HK-2 (cell line): ENCODE data around the gene ADCY5.

Experiments
- DNase-seq: peaks from one replicate; pipeline ENCODE4 v3.0.0-alpha.2; 2018; ENCODE audit not compliant: unreplicated experiment

ADCY5 gene

DNA sequence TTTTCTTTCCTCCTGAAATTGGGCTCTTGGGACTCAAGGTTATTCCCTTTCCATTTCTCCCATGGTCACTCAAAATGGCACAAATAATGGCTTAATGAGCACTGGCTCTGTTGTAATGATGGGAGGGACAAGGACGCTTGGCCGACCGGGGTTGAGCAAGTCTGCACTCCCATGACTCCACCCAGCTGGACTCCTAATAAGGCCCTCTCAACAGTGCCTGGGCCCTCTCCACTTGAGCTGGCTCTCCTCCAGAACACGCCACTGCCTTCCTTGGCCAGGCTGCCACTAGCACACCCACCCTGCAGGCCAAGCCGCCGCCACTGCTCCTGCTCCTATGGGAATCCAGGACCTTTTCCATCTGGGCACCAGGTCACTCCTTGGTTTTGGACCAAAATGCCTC lies 42.3 kb downstream of the ADCY5 start:
- no peak for DNase-seq

GRCh38 chr3:123405936-123406510 lies 42.9 kb downstream of the ADCY5 start:
- no peak for DNase-seq

DNA sequence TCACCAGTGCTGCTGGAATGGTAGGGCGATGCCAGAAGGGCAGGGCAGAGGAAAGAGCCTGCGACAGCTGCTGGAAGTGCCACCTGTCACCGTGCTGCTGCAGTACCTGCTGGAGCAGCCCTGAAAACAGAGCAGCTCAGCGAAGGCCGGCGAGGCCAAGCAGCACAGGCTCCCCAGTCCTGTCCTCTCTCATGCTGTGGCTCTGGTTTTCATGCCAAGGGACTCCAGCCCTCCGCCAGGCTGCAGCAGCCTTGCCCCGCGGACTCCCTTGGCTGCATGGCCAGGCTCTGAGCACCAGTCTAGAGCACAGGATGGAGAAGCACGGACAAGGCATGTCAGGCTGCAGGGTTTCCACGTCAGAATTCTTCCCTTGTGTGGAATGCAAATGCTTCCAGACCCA lies 43.9 kb downstream of the ADCY5 start:
- DNase-seq: no peak

GRCh38 chr3:123404391-123404790 lies 44.5 kb downstream of the ADCY5 start:
- DNase-seq: no peak

GRCh38 chr3:123401836-123402530 lies 46.9 kb downstream of the ADCY5 start:
- DNase-seq: no peak

DNA sequence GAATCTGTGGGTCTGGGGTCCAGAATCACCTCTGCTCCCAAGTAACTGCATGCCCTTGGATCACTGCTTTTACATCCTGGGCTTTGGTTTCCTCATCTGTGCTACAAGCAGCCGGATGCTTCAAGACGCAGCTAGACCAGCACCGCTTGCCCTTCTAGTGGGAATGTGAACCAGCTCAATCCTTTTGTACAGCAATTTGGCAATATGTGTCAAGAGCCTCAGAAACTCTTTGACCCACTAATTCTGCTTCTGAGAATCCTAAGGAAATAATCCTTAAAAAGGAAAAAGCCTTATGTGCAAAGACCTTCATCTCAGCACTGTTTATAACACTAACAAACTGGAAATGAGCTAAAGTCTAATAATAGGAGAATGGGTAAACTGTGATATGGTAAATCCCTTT lies 48.7 kb downstream of the ADCY5 start:
- DNase-seq: no peak

GRCh38 chr3:123399653-123400052 lies 49.2 kb downstream of the ADCY5 start:
- no peak for DNase-seq

- no peak for DNase-seq
These were observed 50.7 kb downstream of the ADCY5 start for GRCh38 chr3:123397921-123398785.

- no peak for DNase-seq
These were observed 51.8 kb downstream of the ADCY5 start for GRCh38 chr3:123397050-123397590.

GRCh38 chr3:123396171-123397049 lies 52.5 kb downstream of the ADCY5 start:
- no peak for DNase-seq

DNA sequence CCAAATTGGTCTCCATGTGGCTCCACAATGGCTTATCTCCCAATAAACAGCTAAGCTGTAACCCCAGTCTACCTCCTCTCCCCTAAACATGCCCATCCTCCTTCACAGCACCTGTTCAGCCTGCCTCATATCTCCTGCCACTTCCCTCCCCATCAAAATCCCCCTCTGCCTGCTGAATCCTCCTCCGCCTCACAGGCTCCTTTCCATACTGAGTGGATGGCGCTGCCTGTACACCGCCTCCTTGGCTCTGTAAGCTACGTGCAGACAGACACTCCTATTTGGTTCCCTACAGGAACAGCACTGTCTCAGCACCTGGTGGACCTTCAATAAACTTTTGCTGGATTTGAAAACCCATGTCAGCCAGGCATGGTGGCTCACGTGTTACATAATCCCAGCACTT lies 53.7 kb downstream of the ADCY5 start:
- DNase-seq: no peak

GRCh38 chr3:123394391-123395020 lies 54.4 kb downstream of the ADCY5 start:
- no peak for DNase-seq

DNA sequence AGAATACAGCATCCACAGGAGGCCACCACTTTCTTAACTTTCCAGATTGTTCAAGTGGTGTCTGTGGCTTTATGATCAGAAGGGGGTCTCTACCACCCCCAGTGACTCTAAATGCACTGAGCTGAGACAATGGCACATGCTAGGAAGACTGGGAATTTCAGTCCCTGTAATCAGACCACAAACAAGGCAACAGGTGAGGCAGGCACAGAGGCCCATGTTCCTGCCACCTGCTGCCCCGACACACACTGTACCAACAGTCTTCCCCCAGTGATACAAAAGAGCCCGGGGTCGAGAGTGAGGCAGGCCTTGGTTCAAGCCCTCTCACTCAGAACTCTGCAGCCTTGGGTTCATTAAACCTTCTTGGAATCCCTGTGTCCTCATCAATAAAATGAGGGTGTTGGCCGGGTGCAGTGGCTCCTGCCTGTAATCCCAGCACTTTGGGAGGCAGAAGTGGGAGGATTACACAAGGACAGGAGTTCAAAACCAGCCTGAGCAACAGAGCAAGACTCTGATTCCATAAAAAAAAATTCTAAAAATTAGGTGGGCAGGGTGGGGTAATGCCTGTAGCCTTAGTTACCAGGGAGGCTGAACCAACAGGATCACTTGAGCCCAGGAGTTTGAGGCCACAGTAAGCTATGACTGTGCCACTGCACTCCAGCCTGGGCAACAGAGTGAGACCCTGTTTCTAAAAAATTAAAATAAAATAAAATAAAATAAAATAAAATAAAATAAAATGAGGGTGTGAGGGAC lies 55.8 kb downstream of the ADCY5 start:
- no peak for DNase-seq

- no peak for DNase-seq
These were observed 56.5 kb downstream of the ADCY5 start for GRCh38 chr3:123392368-123392767.

- no peak for DNase-seq
These were observed 57.9 kb downstream of the ADCY5 start for GRCh38 chr3:123390865-123391600.

GRCh38 chr3:123389628-123389918 lies 59.3 kb downstream of the ADCY5 start:
- DNase-seq: no peak

- no peak for DNase-seq
These were observed 59.9 kb downstream of the ADCY5 start for GRCh38 chr3:123388811-123389627.

- no peak for DNase-seq
These were observed 60.8 kb downstream of the ADCY5 start for GRCh38 chr3:123388042-123388441.

DNA sequence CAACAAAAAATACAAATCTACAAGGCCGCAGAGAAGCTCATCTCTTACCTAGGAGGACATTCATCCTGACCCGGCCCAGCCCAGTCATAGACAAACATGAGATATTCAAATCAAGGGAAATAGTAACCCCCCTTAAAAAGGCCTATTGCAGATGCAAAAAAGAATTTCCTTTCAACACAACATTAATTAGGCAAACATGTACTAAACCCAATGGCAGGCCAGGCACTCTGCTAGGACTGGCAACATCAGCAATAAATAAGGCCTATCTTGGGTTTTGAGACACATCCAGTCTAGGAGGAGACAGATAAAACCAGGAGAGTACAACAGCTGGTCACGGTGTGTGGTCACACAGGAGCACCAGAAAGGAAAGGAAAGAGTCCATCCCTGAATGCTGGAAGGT lies 61.4 kb downstream of the ADCY5 start:
- no peak for DNase-seq
